Activated naive CD4-positive, alpha-beta T cell treated with anti-CD3 and anti-CD28 coated beads, Interleukin-2, amount 50 U/mL, for 24 hours (primary cell): ENCODE measurements around the gene BORCS8.
"Not testable (repeated sequence)": the region's sequence is repeated elsewhere in the genome, so short reads cannot be mapped to it uniquely, and the experiment has no call there.

Source experiments
- H3K27ac Mint-ChIP-seq: one replicate; pipeline ENCODE4 v1.8.0; 2021; ENCODE audit warnings: mild to moderate bottlenecking, mixed read lengths
- H3K27me3 Mint-ChIP-seq: one replicate; pipeline ENCODE4 v1.8.0; 2021; ENCODE audit warnings: mixed read lengths
- H3K36me3 Mint-ChIP-seq: one replicate; pipeline ENCODE4 v1.8.0; 2021; ENCODE audit warnings: mixed read lengths
- H3K4me1 Mint-ChIP-seq: one replicate; pipeline ENCODE4 v1.8.0; 2021; ENCODE audit warnings: mixed read lengths
- H3K4me3 Mint-ChIP-seq: one replicate; pipeline ENCODE4 v1.8.0; 2021; ENCODE audit warnings: mild to moderate bottlenecking, mixed read lengths
- H3K9me3 Mint-ChIP-seq: one replicate; pipeline ENCODE4 v1.8.0; 2021; ENCODE audit warnings: mixed read lengths

BORCS8 gene

GRCh38 chr19:19148504-19148903, 43.4 kb downstream of the BORCS8 start:
- H3K27ac Mint-ChIP-seq, H3K4me3 Mint-ChIP-seq: not testable (repeated sequence)

GRCh38 chr19:19147344-19147743, 44.6 kb downstream of the BORCS8 start:
- Mint-ChIP-seq H3K4me1 (no peaks in the 10 kb centered on the region), H3K27ac (no peak overlapping the region), H3K36me3 (peaks cover 1% of the 10 kb centered on the region), H3K9me3 (no peaks in the 10 kb centered on the region), H3K27me3 (no peaks in the 10 kb centered on the region), H3K4me3 (no peak overlapping the region)

More at GRCh38 chr19:19148504-19148903, 43.4 kb downstream of the BORCS8 start:
- H3K4me1 Mint-ChIP-seq, H3K36me3 Mint-ChIP-seq, H3K9me3 Mint-ChIP-seq, H3K27me3 Mint-ChIP-seq: not testable (repeated sequence)

- H3K27me3 Mint-ChIP-seq: no peaks in the 10 kb centered on the region
- no peak overlapping the region for H3K4me3 Mint-ChIP-seq
- H3K9me3 Mint-ChIP-seq: no peaks in the 10 kb centered on the region
- no peaks in the 10 kb centered on the region for H3K4me1 Mint-ChIP-seq
- H3K36me3 Mint-ChIP-seq: peaks cover 1% of the 10 kb centered on the region
- H3K27ac Mint-ChIP-seq: no peak overlapping the region
Observed at GRCh38 chr19:19146865-19147264, 45.1 kb downstream of the BORCS8 start.

GRCh38 chr19:19145684-19146608, 46.0 kb downstream of the BORCS8 start:
- Mint-ChIP-seq H3K27me3 (no peaks in the 10 kb centered on the region), H3K4me1 (no peaks in the 10 kb centered on the region), H3K36me3 (peaks cover 1% of the 10 kb centered on the region), H3K9me3 (no peaks in the 10 kb centered on the region), H3K27ac (no peak overlapping the region), H3K4me3 (no peak overlapping the region)

GRCh38 chr19:19145281-19145680, 46.7 kb downstream of the BORCS8 start:
- peaks cover 1% of the 10 kb centered on the region for H3K36me3 Mint-ChIP-seq
- no peaks in the 10 kb centered on the region for H3K9me3 Mint-ChIP-seq
- H3K27ac Mint-ChIP-seq: no peak overlapping the region
- no peaks in the 10 kb centered on the region for H3K27me3 Mint-ChIP-seq
- no peaks in the 10 kb centered on the region for H3K4me1 Mint-ChIP-seq
- no peak overlapping the region for H3K4me3 Mint-ChIP-seq

GRCh38 chr19:19142347-19142746, 49.6 kb downstream of the BORCS8 start:
- H3K4me1 Mint-ChIP-seq: peaks cover 18% of the 10 kb centered on the region
- no peak overlapping the region for H3K27ac Mint-ChIP-seq
- H3K9me3 Mint-ChIP-seq: no peaks in the 10 kb centered on the region
- no peaks in the 10 kb centered on the region for H3K36me3 Mint-ChIP-seq
- no peak overlapping the region for H3K4me3 Mint-ChIP-seq
- no peaks in the 10 kb centered on the region for H3K27me3 Mint-ChIP-seq

GRCh38 chr19:19140476-19140875, 51.5 kb downstream of the BORCS8 start:
- Mint-ChIP-seq H3K4me1 (peaks cover 24% of the 10 kb centered on the region), H3K36me3 (no peaks in the 10 kb centered on the region), H3K4me3 (no peak overlapping the region), H3K27me3 (no peaks in the 10 kb centered on the region), H3K9me3 (no peaks in the 10 kb centered on the region), H3K27ac (no peak overlapping the region)

GRCh38 chr19:19139876-19140229, 52.1 kb downstream of the BORCS8 start:
- Mint-ChIP-seq H3K36me3 (no peaks in the 10 kb centered on the region), H3K27ac (peak overlapping the region; percentile 70), H3K9me3 (no peaks in the 10 kb centered on the region), H3K27me3 (no peaks in the 10 kb centered on the region), H3K4me1 (peaks cover 29% of the 10 kb centered on the region), H3K4me3 (no peak overlapping the region)

- peaks cover 32% of the 10 kb centered on the region for H3K4me1 Mint-ChIP-seq
- no peaks in the 10 kb centered on the region for H3K9me3 Mint-ChIP-seq
- no peaks in the 10 kb centered on the region for H3K27me3 Mint-ChIP-seq
- H3K27ac Mint-ChIP-seq: peak within 1 kb of the TSS; percentile 98
- peak within 1 kb of the TSS; percentile 100 for H3K4me3 Mint-ChIP-seq
- H3K36me3 Mint-ChIP-seq: peaks cover 2% of the 10 kb centered on the region
Observed at GRCh38 chr19:19138109-19138981, 53.6 kb downstream of the BORCS8 start, which contains the start of gene TMEM161A. TMEM161A (minus strand) TSS chr19:19138478; CDS start chr19:19138428, 50 bp downstream.

- H3K4me3 Mint-ChIP-seq: peak overlapping the region; percentile 100
- no peaks in the 10 kb centered on the region for H3K9me3 Mint-ChIP-seq
- no peaks in the 10 kb centered on the region for H3K27me3 Mint-ChIP-seq
- H3K4me1 Mint-ChIP-seq: peaks cover 32% of the 10 kb centered on the region
- peaks cover 2% of the 10 kb centered on the region for H3K36me3 Mint-ChIP-seq
- H3K27ac Mint-ChIP-seq: peak overlapping the region; percentile 98
Observed at GRCh38 chr19:19137556-19138108, 54.3 kb downstream of the BORCS8 start.

- H3K36me3 Mint-ChIP-seq, H3K27me3 Mint-ChIP-seq, H3K9me3 Mint-ChIP-seq, H3K27ac Mint-ChIP-seq, H3K4me3 Mint-ChIP-seq: not testable (repeated sequence)
- H3K4me1 Mint-ChIP-seq: peaks cover 32% of the 10 kb centered on the region
Observed at GRCh38 chr19:19135713-19136112, 56.2 kb downstream of the BORCS8 start.

- no peak overlapping the region for H3K27ac Mint-ChIP-seq
Observed at GRCh38 chr19:19134687-19135158, 57.2 kb downstream of the BORCS8 start.

GRCh38 chr19:19133985-19134384, 58.0 kb downstream of the BORCS8 start:
- Mint-ChIP-seq H3K27me3 (no peaks in the 10 kb centered on the region), H3K9me3 (no peaks in the 10 kb centered on the region), H3K4me1 (peaks cover 28% of the 10 kb centered on the region), H3K36me3 (peaks cover 10% of the 10 kb centered on the region), H3K27ac (no peak overlapping the region), H3K4me3 (no peak overlapping the region)

More at GRCh38 chr19:19134687-19135158, 57.2 kb downstream of the BORCS8 start:
- H3K36me3 Mint-ChIP-seq: peaks cover 10% of the 10 kb centered on the region
- peaks cover 32% of the 10 kb centered on the region for H3K4me1 Mint-ChIP-seq
- no peaks in the 10 kb centered on the region for H3K27me3 Mint-ChIP-seq
- H3K9me3 Mint-ChIP-seq: no peaks in the 10 kb centered on the region
- H3K4me3 Mint-ChIP-seq: no peak overlapping the region

- Mint-ChIP-seq H3K4me3 (no peak overlapping the region), H3K9me3 (no peaks in the 10 kb centered on the region), H3K4me1 (peaks cover 19% of the 10 kb centered on the region), H3K27ac (no peak overlapping the region), H3K36me3 (peaks cover 11% of the 10 kb centered on the region), H3K27me3 (no peaks in the 10 kb centered on the region)
Observed at GRCh38 chr19:19132912-19133311, 59.0 kb downstream of the BORCS8 start.

GRCh38 chr19:19131989-19132388, 60.0 kb downstream of the BORCS8 start:
- peaks cover 10% of the 10 kb centered on the region for H3K4me1 Mint-ChIP-seq
- H3K9me3 Mint-ChIP-seq: no peaks in the 10 kb centered on the region
- no peaks in the 10 kb centered on the region for H3K27me3 Mint-ChIP-seq
- peaks cover 12% of the 10 kb centered on the region for H3K36me3 Mint-ChIP-seq
- no peak overlapping the region for H3K4me3 Mint-ChIP-seq
- no peak overlapping the region for H3K27ac Mint-ChIP-seq
